Stimulated activated CD8-positive, alpha-beta memory T cell treated with anti-CD3 and anti-CD28 coated beads, Interleukin-12 subunit alpha, Interleukin-12 subunit beta, amount 100 ng/mL, for 4 hours (primary cell): ENCODE results near the gene FAM171A1.
A peak's percentile ranks its signal among the peaks of the same experiment; 100 is the strongest.
"Not testable (repeated sequence)": the region's sequence is repeated elsewhere in the genome, so short reads cannot be mapped to it uniquely, and the experiment has no call there.

Source experiments
- DNase-seq: peaks from one replicate; pipeline ENCODE4 v3.0.0-alpha.2; 2020; ENCODE audit warnings: low read depth

Gene FAM171A1

DNA sequence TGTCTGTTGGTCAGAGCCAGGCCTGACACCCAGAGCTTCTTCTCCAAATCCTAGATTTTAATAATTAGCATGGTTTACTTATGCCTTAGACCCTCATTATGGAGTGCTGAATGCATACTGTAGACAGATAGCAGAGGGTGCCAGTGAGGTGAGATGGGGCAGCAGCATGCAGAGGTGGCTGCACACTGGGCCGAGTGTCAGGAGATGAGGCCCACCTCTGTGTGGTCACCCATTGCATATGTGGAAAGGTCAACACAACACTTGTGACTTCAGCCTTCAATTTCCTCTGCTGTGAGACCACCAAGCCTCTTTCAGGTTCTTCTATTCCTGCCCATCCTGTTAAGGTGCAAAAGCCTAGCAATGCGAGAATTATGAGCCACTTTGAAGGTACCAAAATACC, 162.9 kb downstream of the FAM171A1 start:
- DNase-seq = no peak

DNA sequence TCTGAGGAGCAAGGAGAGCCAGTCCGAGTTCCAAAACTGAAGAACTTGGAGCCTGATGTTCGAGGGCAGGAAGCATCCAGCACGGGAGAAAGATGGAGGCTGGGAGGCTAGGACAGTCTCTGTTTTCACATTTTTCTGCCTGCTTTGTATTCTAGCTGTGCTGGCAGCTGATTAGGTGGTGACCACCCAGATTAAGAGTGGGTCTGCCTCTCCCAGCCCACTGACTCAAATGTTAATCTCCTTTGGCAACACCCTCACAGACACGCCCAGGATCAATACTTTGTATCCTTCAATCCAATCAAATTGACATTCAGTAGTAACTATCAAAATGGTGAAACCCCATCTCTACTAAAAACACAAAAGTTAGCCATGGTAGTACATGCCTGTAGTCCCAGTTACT, 163.7 kb downstream of the FAM171A1 start:
- not testable (repeated sequence) for DNase-seq

DNA sequence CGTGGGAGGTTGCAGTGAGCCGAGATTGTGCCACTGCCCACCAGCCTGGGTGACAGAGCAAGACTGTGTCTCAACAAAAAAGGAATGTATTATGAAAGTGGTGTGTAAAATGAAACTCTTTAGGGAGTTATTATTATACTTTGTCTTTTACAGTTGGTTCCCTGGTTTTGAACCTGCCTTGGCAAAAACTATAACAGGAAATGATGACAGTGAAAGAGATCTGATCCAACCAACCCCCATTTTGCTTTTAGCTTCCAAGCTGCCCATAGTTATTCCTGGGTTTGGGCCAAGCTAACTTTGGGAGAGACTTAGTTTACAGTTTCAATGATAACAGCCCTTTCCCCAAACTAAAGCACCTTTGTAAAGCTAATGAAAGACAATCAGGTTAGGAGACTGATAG, 168.4 kb downstream of the FAM171A1 start:
- DNase-seq = no peak

DNA sequence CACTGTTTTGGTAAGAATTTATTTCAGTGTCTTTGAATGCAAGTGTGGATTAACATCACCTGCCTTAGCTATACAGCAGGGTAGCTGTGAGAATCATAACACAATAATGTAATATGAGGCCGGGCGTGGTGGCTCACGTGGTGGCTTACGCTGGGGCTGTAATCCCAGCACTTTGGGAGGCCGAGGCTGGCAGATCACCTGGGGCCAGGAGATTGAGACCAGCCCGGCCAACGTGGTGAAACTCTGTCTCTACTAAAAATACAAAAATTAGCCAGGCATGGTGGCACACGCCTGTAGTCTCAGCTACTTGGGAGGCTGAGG, 168.8 kb downstream of the FAM171A1 start:
- DNase-seq = not testable (repeated sequence)

DNA sequence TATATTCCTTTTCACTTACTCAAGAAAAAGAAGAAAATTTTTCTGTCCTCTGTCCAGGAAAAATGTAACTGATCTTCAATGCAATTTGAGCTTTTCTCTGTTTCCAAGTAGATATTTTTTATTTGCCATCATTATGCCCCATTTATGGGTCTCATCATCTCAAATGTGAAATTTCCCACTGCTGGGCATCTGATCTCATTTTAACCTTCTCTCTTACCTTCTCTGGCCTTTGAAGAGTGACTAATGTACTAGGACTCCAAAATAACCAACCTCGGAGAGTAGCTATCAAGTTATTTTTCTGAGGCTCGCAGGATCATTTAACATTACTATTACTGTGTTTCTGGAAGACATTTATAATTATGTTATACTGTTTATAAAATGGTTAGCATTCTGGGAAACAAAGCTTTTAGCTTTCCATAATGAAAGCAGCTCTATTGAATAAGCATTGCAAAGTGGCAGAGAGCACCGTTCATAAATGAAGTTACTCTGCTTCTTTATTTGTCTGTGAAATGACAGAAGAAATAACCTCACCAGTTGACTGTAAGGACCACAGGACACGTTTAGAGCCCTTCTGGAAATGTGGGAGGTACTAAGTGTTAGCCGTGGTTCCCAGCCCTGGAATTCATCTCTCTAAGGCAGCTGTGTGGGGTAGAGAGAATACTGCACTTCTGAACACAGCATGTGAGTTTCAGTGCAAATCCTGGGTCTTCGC, 169.3 kb downstream of the FAM171A1 start:
- DNase-seq = no peak

DNA sequence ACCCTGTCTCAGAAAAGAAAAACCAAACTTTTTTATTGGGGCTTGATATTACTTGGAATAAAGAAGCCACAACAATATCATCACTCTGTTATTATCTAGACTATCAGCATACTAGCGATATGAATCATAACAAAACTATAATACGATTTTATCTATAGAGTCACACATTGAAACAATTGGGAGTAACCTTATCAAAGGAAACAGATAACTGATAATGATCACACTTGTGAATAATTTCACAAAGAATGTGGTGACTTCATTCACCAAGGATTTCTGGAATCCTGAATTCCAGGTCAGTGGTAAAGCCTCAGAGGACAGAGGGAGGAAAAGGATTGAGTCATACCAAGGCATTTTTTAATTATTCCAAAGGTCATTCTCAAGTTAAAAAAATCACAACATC, 170.5 kb downstream of the FAM171A1 start:
- no peak for DNase-seq

DNA sequence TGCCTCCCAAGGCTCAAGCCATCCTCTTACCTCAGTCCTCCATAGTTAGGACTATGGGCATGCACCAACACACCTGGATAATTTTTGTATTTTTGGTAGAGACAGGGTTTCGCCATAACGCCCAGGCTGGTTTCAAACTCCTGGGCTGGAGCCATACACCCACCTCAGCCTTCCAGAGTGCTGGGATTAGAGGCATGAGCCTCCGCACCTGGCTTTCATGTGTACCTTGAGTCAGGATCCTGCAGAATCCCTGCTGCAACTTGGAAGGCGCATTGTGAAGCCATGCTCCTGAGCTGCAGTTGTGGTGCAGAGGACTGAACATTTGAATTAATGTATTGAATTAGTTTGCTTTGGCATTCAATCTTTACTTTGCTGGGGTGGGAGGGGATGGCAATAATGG, 173.2 kb downstream of the FAM171A1 start:
- DNase-seq = no peak

DNA sequence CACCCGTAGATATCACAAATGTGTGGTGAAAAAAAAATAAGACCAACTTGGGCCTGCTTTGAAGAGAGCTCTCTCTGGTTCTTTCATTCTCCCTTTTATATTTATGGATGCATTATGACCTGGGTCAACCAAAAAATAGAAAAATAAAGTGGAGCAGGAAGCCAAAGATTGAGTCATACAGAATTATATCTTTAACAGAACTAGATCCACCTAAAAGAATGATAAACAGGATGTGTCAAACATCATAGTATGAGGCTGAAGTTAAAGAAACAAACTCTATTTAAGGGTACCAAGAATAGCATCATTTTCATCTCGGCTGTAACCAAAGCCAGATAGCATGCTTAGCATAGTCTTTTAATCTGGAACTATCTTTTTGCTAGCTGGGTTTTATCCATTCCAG, 173.8 kb downstream of the FAM171A1 start:
- DNase-seq = no peak

DNA sequence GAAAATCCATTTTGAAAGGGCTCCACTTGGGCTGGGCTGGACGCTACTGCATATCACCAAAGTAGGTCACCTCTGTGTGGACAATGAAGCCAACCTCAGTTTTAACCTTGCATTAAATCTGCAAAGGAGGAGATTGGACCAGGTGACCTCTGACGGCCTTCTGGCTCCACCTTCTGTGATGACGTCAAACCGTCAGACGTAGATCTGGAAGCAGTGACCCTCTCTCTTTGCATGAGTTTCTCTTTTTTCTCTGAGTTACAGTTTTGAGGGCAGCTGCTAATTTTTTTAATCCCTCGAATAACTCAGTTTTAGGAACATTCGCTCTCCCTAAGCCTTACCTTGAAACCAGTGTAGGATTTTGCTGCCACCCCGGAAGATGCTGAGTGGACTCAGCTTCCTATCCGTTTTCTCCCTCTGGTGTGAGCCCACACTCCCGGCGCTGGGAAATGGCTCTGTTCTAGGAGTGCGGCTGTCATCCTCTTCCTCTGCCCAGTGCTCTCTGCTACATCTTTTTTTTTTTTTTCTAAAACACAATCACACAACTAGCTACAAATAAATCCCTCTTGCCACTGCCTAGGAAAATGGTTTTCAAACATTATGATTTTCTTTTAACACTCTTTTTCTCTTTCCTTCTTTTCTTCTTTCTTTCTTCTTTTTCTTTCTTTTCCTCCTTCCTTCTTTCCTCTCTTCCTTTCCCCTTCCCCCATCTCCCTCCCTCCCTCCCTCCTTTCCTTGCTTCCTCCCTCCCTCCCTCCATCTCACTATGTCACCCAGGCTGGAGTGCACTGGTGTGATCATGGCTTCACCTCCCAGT, 174.9 kb downstream of the FAM171A1 start:
- no peak for DNase-seq

DNA sequence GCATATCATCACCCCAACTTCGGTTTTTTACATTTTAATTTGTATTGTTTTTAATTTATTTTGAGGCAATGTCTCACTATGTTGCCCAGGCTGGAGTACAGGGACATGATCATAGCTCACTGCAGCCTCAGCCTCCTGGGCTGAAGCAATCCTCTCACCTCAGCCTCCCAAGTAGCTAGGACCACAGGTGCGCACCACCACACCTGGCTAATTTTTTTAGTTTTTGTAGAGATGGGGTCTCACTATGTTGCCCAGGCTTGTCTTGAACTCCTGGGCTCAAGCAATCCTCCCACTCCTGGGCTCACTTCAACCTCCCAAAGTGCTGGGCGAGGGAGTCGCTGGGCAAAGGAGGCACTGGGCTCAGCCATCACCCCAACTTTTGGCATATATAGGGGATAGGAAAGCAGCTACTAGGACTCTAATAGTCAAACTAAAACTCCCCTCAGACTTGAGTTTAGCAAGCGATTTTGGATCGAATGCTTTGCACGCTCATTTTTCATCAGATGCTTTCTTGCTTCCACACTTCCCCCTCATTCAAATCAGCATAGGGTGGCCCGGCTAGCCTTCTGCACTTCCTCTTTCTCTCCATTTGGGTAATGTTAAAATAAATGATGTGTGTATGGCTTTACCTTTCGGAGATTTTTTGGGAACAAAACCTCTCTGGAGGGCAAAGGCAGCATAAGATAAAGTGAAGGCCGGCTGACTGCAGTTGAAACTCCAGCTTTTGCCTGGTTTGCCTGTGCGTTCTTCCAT, 181.8 kb downstream of the FAM171A1 start:
- no peak for DNase-seq

DNA sequence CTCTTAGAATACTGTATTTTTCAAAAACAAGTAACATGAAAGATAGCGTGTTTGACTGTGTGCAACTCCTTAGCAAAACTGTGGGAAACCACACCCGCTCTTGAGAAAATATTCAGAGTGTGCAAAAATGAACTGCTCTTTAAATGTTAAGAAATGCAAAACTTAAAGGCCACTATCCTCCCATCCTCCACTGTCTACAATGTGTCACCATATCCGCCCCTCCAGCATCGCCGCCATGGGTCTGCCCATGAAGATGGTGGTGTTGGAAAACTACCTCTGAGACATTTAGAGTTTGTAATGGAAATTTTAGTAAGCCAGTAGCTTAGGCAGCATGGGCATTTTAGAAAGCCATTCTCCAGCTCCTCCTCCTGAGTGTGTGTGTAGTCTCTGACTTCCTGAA, 182.5 kb downstream of the FAM171A1 start:
- DNase-seq = no peak

DNA sequence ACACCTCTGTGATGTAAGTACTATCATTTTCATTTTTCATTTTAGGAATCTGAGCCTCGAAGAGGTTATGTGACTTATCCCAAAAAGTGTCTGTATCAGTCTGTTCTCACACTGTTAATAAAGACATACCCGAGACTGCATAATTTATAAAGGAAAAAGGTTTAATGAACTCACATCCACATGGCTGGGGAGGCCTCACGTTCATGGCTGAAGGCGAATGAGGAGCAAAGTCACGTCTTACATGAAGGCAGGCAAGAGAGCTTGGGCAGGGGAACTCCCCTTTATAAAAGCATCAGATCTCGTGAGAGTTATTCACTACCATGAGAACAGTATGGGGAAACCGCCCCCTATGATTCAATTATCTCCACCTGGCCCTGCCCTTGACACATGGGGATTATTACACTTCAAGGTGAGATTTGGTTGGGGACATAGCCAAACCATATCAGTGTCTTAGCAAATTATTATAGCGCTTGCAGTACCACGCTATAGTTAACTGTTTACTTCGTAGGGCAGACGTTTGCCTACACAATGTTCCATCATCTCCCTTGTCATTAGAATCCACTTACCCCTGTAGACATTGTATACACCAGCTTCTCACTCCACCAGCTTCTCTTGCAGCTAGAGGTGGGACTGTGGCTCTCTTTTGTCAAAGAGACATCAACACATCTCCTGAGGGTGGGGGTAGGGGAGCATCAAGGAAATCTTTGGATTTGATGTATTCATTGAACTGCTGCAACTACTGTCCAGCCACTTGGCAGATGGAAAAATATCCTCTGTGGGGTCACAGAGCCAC, 187.2 kb downstream of the FAM171A1 start:
- no peak for DNase-seq

DNA sequence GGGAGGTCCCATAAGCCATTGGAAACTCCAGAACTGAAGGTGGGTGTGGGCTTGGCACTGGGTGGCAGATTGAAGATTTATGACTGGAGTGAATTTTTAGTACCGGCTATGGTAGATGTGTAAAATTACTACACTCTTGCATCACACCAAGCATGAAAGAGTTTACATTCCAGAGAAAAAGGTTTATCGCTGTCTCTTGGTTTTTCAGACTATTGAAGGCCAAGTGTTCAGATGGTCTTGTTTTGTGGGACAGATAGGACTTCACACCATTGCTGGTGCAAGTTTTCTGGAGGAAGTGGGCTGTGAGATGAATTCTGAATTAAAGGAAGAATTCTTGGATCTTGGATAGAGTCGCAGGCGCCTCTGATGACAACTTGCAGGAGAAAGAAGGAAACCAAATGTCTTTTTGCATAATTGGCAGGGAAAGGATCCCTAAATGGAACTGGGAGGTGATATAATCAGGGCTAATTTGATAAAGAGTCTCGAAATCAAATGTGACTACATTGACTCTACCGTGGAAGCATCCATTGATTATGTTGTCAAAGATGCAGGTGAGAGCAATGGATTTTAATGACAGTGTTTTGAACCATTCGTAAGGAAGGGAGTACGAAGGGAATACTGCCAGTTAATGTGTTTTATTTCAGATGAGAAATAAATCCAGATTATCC, 188.4 kb downstream of the FAM171A1 start:
- DNase-seq = no peak

DNA sequence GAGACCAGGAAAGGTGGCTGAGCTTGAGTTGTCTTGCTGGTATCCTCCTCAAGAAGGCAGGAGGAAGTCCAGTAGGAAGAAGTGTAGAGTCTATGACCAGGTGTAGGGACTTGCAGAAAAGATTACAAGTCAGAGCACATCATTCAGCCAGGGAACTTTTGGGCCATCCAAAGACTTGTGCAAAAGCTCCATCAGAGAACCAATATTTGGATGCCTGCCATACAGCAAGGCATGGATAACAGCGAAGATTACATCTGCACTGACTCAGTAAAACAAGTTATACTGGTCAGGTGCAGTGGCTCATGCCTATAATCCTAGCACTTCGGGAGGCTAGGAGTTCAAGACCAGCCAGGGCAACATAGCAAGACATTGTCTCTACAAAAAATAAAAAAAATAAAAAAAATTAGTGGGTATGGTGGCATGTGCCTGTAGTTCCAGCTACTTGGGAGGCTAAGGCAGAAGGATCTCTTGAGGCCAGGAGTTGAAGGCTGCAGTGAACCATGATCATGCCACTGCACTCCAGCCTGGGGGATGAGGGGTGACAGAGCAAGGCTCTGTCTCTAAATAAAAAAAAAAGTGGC, 189.4 kb downstream of the FAM171A1 start:
- no peak for DNase-seq

DNA sequence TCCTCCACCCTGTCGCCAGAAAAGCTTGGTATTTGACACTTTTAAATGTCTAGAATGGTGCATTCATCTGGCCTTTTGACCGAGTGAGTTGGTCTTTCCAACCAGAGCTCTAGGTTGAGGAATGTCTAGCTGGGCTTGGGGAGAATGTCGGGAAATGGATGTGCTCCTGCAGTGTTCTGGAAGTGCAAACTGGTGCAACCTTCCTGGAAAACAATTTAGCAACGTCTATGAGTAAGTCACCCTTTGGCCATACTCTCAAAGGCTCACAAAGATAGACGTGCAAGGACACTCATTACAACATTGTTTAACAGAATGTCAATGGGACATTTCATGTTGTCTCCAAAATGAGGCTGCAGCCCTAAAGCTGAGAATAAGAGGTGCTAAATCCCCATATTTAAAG, 190.4 kb downstream of the FAM171A1 start:
- no peak for DNase-seq

DNA sequence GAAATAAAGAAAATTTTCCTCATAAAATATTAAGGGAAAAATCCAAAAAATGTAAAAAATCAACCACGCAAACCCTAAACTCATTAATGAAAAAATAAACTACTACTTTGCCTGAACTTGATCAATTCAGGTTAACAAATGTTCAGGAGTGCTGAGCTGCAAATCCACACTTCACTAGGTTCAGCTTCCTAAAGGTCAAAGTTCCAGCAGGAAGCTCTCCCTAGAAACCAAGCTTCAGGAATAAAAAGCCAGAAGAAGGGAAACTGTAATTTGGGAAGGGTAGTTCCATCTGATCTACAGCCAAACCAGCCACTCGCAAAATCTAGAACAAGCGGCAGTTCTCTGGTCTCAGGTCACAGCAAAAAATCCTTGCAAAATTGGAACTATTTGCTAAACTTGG, 194.8 kb downstream of the FAM171A1 start:
- no peak for DNase-seq

DNA sequence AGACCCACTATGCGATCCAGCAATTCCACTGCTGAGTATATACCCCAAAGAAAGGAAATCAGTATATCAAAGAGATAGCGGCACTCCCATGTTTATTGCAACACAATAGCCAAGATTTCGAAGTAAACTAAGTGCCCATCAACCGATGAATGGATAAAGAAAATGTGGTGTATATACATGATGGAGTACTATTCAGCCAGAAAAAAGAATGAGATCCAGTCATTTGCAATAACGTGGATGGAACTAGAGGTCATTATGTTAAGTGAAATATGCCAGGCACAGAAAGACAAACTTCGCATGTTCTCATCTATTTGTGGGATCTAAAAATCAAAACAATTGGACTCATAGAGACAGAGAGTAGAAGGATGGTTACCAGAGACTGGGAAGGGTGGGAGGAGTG, 195.5 kb downstream of the FAM171A1 start:
- no peak for DNase-seq

DNA sequence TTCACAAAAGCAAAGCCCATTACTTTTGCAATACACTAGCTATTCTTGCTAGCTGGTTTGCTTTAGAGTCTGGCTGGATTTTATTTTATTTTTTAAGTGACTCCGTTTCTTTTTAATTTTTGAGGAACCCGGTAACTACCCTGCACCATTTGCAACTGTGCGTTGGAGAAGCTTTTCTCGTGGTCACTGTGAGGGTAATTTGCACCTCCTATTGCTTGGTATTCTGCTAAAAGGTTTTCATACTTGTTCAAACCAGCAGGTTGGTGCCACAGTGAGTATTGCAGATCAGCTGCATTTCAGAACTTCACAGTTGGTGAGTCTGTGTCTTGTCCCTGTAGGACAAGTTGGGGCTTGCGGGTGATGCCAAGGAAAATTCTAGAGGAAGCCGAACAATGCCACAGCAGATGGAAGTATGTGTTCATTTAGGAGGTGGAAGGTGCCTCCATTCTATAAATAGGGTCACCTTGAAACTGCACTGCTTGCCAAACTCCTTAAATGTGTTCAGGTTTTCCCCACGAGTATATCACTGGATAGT, 198.7 kb downstream of the FAM171A1 start:
- DNase-seq = no peak

DNA sequence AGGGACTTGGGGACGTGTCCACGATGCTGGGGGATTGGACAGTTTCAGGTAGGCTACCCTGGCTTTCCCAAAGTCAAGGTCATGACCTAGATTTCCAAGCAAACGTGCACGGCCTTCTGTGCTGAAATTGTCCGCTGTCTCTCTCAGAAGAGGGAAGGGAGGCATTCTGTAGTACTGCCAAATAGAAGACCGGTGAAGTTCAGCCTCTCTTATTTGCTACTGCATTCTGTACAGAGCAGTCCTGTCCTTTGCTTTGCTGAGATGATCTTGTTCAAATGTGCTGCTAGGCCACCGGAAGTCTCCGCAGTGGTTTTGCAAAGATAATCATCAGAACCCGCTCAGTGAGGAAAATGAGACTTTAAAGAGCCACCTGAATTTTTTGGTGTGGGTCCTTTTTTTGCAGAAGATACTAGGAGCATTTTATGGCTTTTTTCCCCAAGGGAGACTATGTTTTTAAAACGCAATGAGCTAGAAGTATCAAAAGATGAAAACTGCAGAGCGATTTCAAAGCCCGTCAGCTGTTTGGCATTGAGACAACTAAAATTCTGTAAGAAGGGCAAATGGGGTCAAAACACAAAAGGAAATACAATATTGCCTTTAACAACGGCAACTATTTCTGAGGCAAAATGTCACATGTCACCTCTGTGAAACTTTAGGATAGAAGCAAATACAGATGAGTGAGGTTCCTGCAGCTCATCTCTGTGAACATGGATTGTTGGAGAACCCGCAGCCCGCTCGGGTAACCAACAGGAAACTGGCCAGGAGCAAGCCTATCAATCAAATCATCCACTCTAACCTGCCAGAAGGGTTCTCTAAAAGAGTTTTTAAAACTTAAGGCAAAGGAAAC, 201.3 kb downstream of the FAM171A1 start:
- DNase-seq = peak; percentile 10
